H1 (cell line): ENCODE data around the gene NEUROD4. TPM values are rescaled to one million over a fixed set of nuclear protein-coding genes. Genes with fewer than 3 reads are reported as not detected.

Source experiments
- polyA plus RNA-seq, 7 experiments: library from polyadenylated mRNA; depleted of rRNA in 3 of 7; stranded (reverse) in 5 of 7; unstranded in 2 of 7; fragments of >200 nt in 5 of 7; fragments of 200-250 nt in 2 of 7; gene quantifications; 1 replicate in 5 of 7; 2 replicates in 1 of 7; 4 replicates in 1 of 7; pipeline versions ENCODE4 v1.2.1 to v1.2.3, GENCODE V29; 2011 to 2013; ENCODE audit warnings: missing spikeins in 2 of 7, mixed read lengths in 2 of 7
- total RNA-seq: library from RNA; stranded (reverse); fragmentation: NEBNext Ultra II Directional; extraction: Animal tissue kit (Norgen Biotek cat#: 25700); gene quantifications from 2 replicates; pipeline ENCODE4 v1.2.1, GENCODE V29; 2021

The NEUROD4 gene
- total and polyA plus RNA-seq, 2 of the 8 experiments (the other 6 are each of a cell fraction or from before 2014, with no cell fraction given) = not detected

Other genes with a start within 250 kb of the NEUROD4 start
- gene MUCL1, start 165.5 kb upstream of the NEUROD4 start, total RNA-seq = not detected in 2 replicates
- not detected in 2 replicates for gene MUCL1, start 165.5 kb upstream of the NEUROD4 start, polyA plus RNA-seq (2011; rRNA removed)
- not detected in 2 replicates for gene TESPA1, start 35.2 kb upstream of the NEUROD4 start, total RNA-seq
- not detected in 2 replicates for gene TESPA1, start 35.2 kb upstream of the NEUROD4 start, polyA plus RNA-seq (2011; rRNA removed)
- gene OR9K2, start 106.4 kb downstream of the NEUROD4 start, total RNA-seq = not detected in 2 replicates
- not detected in 2 replicates for gene OR9K2, start 106.4 kb downstream of the NEUROD4 start, polyA plus RNA-seq (2011; rRNA removed)
- not detected in 2 replicates for gene OR10A7, start 201.1 kb downstream of the NEUROD4 start, total RNA-seq
- not detected in 2 replicates for gene OR10A7, start 201.1 kb downstream of the NEUROD4 start, polyA plus RNA-seq (2011; rRNA removed)
- gene OR6C74, start 224.6 kb downstream of the NEUROD4 start, total RNA-seq = not detected in 2 replicates
- gene OR6C74, start 224.6 kb downstream of the NEUROD4 start, polyA plus RNA-seq (2011; rRNA removed) = not detected in 2 replicates